Measurements from ENCODE around the gene MET.

- TF ChIP-seq CTCF (IDR thresholded peaks at IDR 0.05): no peak
- TF ChIP-seq EP300 (IDR thresholded peaks at IDR 0.05): no peak
- no peak for TF ChIP-seq POLR2A (IDR thresholded peaks at IDR 0.05)
Measured at GRCh38 chr7:116770941-116771340, 98.9 kb downstream of the MET start.
